ENCODE measurements around the gene FIBP.

The FIBP gene

GRCh38 chr11:65921033-65921555 lies 32.8 kb upstream of the FIBP start:
- Histone ChIP-seq H3K27me3 (no peaks in the 10 kb centered on the region), H3K27ac (no peak overlapping the region), H3K36me3 (peaks cover 31% of the 10 kb centered on the region), H3K4me3 (ENCODE audit: low read depth in 1 of 2, low read length in 1 of 2) (no peak overlapping the region), H3K4me1 (ENCODE audit: control insufficient read depth in 1 of 2, insufficient read depth in 1 of 2, low read depth in 1 of 2, low read length in 1 of 2) (peaks cover 41 to 43% of the 10 kb centered on the region in 2 experiments), H3K9me3 (no peaks in the 10 kb centered on the region)
- TF ChIP-seq CTCF (IDR thresholded peaks at IDR 0.05), result no peak

- H3K27ac ChIP-seq, result peak overlapping the region; percentile 92
- H3K4me3 ChIP-seq (ENCODE audit: low read depth in 1 of 2, low read length in 1 of 2), result peak overlapping the region; percentile 60 to 96
- no peaks in the 10 kb centered on the region for H3K9me3 ChIP-seq
- no peaks in the 10 kb centered on the region for H3K27me3 ChIP-seq
- peaks cover 48 to 50% of the 10 kb centered on the region in 2 experiments for H3K4me1 ChIP-seq (ENCODE audit: control insufficient read depth in 1 of 2, insufficient read depth in 1 of 2, low read depth in 1 of 2, low read length in 1 of 2)
- peaks cover 31% of the 10 kb centered on the region for H3K36me3 ChIP-seq
- TF ChIP-seq CTCF (IDR thresholded peaks at IDR 0.05), result no peak
Measured at GRCh38 chr11:65920372-65920802, 32.1 kb upstream of the FIBP start.

GRCh38 chr11:65919573-65920371 lies 31.5 kb upstream of the FIBP start:
- peak overlapping the region; percentile 60 to 96 for H3K4me3 ChIP-seq (ENCODE audit: low read depth in 1 of 2, low read length in 1 of 2)

GRCh38 chr11:65919141-65919572 lies 30.9 kb upstream of the FIBP start, which contains the start of gene DRAP1:
Gene DRAP1 (plus strand): TSS chr11:65919426. CDS start chr11:65919502, 76 bp downstream.
- no peaks in the 10 kb centered on the region for H3K9me3 ChIP-seq
- H3K4me1 ChIP-seq (ENCODE audit: control insufficient read depth in 1 of 2, insufficient read depth in 1 of 2, low read depth in 1 of 2, low read length in 1 of 2), result peaks cover 52 to 57% of the 10 kb centered on the region in 2 experiments
- peak within 1 kb of the TSS; percentile 92 for H3K27ac ChIP-seq
- peaks cover 31% of the 10 kb centered on the region for H3K36me3 ChIP-seq
- TF ChIP-seq CTCF (IDR thresholded peaks at IDR 0.05), result no peak
- peak within 1 kb of the TSS; percentile 80 to 96 for H3K4me3 ChIP-seq (ENCODE audit: low read depth in 1 of 2, low read length in 1 of 2)
- H3K27me3 ChIP-seq, result no peaks in the 10 kb centered on the region

More at GRCh38 chr11:65919573-65920371, 31.5 kb upstream of the FIBP start:
- H3K27ac ChIP-seq, result peak overlapping the region; percentile 92
- no peaks in the 10 kb centered on the region for H3K9me3 ChIP-seq
- H3K36me3 ChIP-seq, result peaks cover 31% of the 10 kb centered on the region
- H3K27me3 ChIP-seq, result no peaks in the 10 kb centered on the region
- H3K4me1 ChIP-seq (ENCODE audit: control insufficient read depth in 1 of 2, insufficient read depth in 1 of 2, low read depth in 1 of 2, low read length in 1 of 2), result peaks cover 52 to 56% of the 10 kb centered on the region in 2 experiments
- no peak for TF ChIP-seq CTCF (IDR thresholded peaks at IDR 0.05)

- peaks cover 28% of the 10 kb centered on the region for H3K36me3 ChIP-seq
- H3K27me3 ChIP-seq, result no peaks in the 10 kb centered on the region
- peak within 1 kb of the TSS; percentile 80 to 96 for H3K4me3 ChIP-seq (ENCODE audit: low read depth in 1 of 2, low read length in 1 of 2)
- peak; percentile 70 for TF ChIP-seq CTCF (IDR thresholded peaks at IDR 0.05)
- peak within 1 kb of the TSS; percentile 92 for H3K27ac ChIP-seq
- no peaks in the 10 kb centered on the region for H3K9me3 ChIP-seq
- peaks cover 52 to 57% of the 10 kb centered on the region in 2 experiments for H3K4me1 ChIP-seq (ENCODE audit: control insufficient read depth in 1 of 2, insufficient read depth in 1 of 2, low read depth in 1 of 2, low read length in 1 of 2)
Measured at GRCh38 chr11:65918211-65919140, 30.2 kb upstream of the FIBP start, which contains the start of gene C11orf68. Gene C11orf68 (minus strand): TSS chr11:65919062. CDS start chr11:65919031, 31 bp downstream.

All from neutrophil (primary cell).